Esophagus squamous epithelium (tissue), 5 donors: ENCODE results near the gene LYPD4. TPM values are rescaled to one million over a fixed set of nuclear protein-coding genes. Genes with fewer than 3 reads are reported as not detected.

Experiments used
- DNase-seq: peaks from one replicate; lab custom pipeline; 2025; lab: John Stamatoyannopoulos, UW
- H3K27ac ChIP-seq, 4 donors: fragments of 200-600 bp; sonication (generic); one replicate each; pipeline ENCODE4 v1.5.1; 2016 to 2019; ENCODE audit warnings: mild to moderate bottlenecking in 1 of 4
- H3K27me3 ChIP-seq, 4 donors: fragments of 200-600 bp; sonication (generic); 1 replicate in 3 of 4; 2 replicates in 1 of 4; pipeline versions ENCODE4 v1.5.1 to v1.6.0; 2017 to 2021; ENCODE audit warnings: antibody characterized with exemption in 1 of 4
- H3K36me3 ChIP-seq, 3 donors: fragments of 200-600 bp; sonication (generic); one replicate each; pipeline ENCODE4 v1.5.1; 2016 to 2019
- H3K4me1 ChIP-seq, 3 donors: fragments of 200-600 bp; sonication (generic); one replicate each; pipeline ENCODE4 v1.5.1; 2017 to 2019
- H3K4me3 ChIP-seq, 4 donors: fragments of 200-600 bp; sonication (generic); 1 replicate in 3 of 4; 2 replicates in 1 of 4; pipeline ENCODE4 v1.5.1; 2016 to 2019; ENCODE audit warnings: mild to moderate bottlenecking in 2 of 4, moderate library complexity in 1 of 4
- H3K9me3 ChIP-seq, 3 donors: fragments of 200-600 bp; sonication (generic); one replicate each; pipeline ENCODE4 v1.5.1; 2016 to 2019
- CTCF ChIP-seq, 6 experiments: fragments of 450-650 bp in 4 of 6; fragments of 200-600 bp in 2 of 6; sonication (generic) in 2 of 6; IDR thresholded peaks; one replicate each; pipeline ENCODE4 v1.5.1; 2016 to 2019; ENCODE audit warnings: antibody characterized with exemption in 6 of 6, mild to moderate bottlenecking in 4 of 6, moderate library complexity in 4 of 6
- POLR2A ChIP-seq, 4 donors: fragments of 450-650 bp; IDR thresholded peaks; one replicate each; pipeline ENCODE4 v1.6.1; 2017; ENCODE audit warnings: antibody characterized with exemption in 4 of 4, mild to moderate bottlenecking in 4 of 4, moderate library complexity in 3 of 4
- WGBS, 2 donors: methylation state at CpG; one replicate each; pipeline ENCODE4 v1.1.5; 2018; 5-methylcytosine and 5-hydroxymethylcytosine counted together
- intact Hi-C: fragments of 100-400 bp; cut with DNase I; formaldehyde crosslinking; loops from one replicate; pipeline ENCODE4 v1.15.0; 2022
- total RNA-seq, 4 donors: library from RNA; depleted of rRNA; stranded (reverse); fragments of >200 nt; gene quantifications; one replicate each; pipeline ENCODE4 v1.1.0, GENCODE V29; 2016
- donor health status: DM: yes; HTN: yes; CAD: no.

LYPD4 gene
- total RNA-seq, 4 donors from 2014 or later: not detected

GRCh38 chr19:41853344-41853743 lies 8.9 kb upstream of the LYPD4 start:
- TF ChIP-seq CTCF (IDR thresholded peaks at IDR 0.05): no peak
- TF ChIP-seq POLR2A (IDR thresholded peaks at IDR 0.05): no peak
- no peaks in the 10 kb centered on the region for H3K36me3 ChIP-seq
- intact Hi-C loops: no loop called here
- no peaks in the 10 kb centered on the region for H3K9me3 ChIP-seq
- WGBS, 2 donors: 55 to 85% methylated on average over 2 of the region's 2 CpGs
- H3K27me3 ChIP-seq: peaks cover 0 to 48% (median 0%) of the 10 kb centered on the region in 4 donors
- DNase-seq: no peak
- no peak overlapping the region for H3K27ac ChIP-seq
- H3K4me3 ChIP-seq: no peak overlapping the region
- no peaks in the 10 kb centered on the region for H3K4me1 ChIP-seq

DNA sequence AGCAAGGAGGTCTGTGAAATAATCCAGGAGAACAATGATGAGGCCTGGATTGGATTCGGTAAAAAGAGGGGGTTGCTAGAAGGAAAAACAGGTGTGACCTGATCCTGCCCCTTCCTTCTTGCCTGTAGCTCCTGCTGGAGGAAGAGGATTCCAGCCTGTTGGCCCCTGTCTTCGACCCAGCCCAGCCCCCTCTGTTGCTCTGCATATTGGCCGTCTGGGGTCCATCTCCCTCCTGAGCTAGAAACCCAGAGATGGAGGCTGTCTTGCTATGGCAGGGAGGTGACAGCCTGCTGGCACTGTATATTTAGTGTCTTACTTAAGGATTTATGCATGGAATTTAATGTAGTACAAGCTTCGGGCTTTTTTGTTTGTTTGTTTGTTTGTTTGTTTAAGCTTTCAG lies 7.0 kb upstream of the LYPD4 start:
- intact Hi-C loops: no loop called here
- TF ChIP-seq POLR2A (IDR thresholded peaks at IDR 0.05): no peak
- TF ChIP-seq CTCF (IDR thresholded peaks at IDR 0.05): no peak
- no peak overlapping the region for H3K27ac ChIP-seq
- no peaks in the 10 kb centered on the region for H3K9me3 ChIP-seq
- H3K36me3 ChIP-seq: no peaks in the 10 kb centered on the region
- H3K27me3 ChIP-seq: peaks cover 0 to 56% (median 0%) of the 10 kb centered on the region in 4 donors
- H3K4me1 ChIP-seq: no peaks in the 10 kb centered on the region
- no peak for DNase-seq
- WGBS, 2 donors: 26 to 35% methylated on average over 4 of the region's 4 CpGs
- H3K4me3 ChIP-seq: no peak overlapping the region

DNA sequence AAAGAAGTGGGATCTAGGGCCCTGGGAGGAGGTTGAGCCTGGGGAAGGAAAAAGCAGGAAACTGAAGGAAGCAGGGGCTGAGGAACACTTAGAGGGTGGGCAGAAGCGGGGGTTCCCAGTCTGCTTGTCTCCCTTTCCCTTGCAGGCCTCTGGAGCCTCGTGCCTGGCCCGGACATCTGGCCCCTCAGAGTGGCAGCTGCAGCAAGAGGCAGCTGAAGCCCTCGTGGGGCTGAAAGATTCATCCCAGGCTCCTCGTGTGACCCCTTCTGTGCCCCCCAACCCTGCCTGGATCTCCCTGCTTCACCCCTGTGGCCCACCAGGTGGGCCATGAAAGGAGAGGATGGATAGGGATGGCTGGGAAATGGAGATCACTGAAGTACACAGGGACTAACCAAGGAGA lies 5.9 kb upstream of the LYPD4 start:
- 42 to 53% methylated on average over 2 to 5 of the region's 5 CpGs for WGBS, 2 donors
- DNase-seq: no peak
- H3K4me3 ChIP-seq: no peak overlapping the region
- intact Hi-C loops: no loop called here
- H3K4me1 ChIP-seq: no peaks in the 10 kb centered on the region
- no peaks in the 10 kb centered on the region for H3K9me3 ChIP-seq
- TF ChIP-seq CTCF (IDR thresholded peaks at IDR 0.05) (no peak), POLR2A (IDR thresholded peaks at IDR 0.05) (no peak)
- H3K36me3 ChIP-seq: no peaks in the 10 kb centered on the region
- H3K27me3 ChIP-seq: peaks cover 0 to 54% (median 0%) of the 10 kb centered on the region in 4 donors
- H3K27ac ChIP-seq: no peak overlapping the region

DNA sequence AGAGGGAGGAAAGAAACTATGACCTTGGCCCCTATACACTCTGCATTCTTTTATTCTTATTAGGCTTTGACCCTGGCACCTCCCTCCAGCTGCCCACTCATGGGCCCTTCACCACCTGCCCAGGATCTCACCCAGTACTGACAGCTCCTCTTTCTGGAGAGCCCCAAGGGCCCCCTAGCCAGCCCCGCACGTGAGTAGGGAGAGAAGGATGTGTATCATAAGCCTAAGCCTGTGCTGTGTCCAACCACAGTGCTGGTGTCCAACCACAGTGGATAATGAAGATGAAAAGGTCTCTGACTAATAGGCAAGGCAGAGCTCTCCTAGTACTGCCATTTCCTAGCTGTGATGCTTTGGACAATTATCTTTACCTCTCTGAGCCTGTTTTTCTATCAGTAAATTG lies 4.6 kb upstream of the LYPD4 start:
- Histone ChIP-seq H3K4me1 (no peaks in the 10 kb centered on the region), H3K27me3 (peaks cover 0 to 57% (median 0%) of the 10 kb centered on the region in 4 donors), H3K9me3 (no peaks in the 10 kb centered on the region), H3K27ac (no peak overlapping the region), H3K4me3 (no peak overlapping the region), H3K36me3 (no peaks in the 10 kb centered on the region)
- TF ChIP-seq CTCF (IDR thresholded peaks at IDR 0.05) (no peak), POLR2A (IDR thresholded peaks at IDR 0.05) (no peak)
- WGBS, 2 donors: 33% methylated on average over 1 of the region's 2 CpGs; no CpG with 5 or more reads in 1 of the 2 donors
- intact Hi-C loops: no loop called here
- no peak for DNase-seq

- intact Hi-C loops: no loop called here
- no peak overlapping the region for H3K4me3 ChIP-seq
- H3K4me1 ChIP-seq: no peaks in the 10 kb centered on the region
- TF ChIP-seq CTCF (IDR thresholded peaks at IDR 0.05): no peak
- no peak for TF ChIP-seq POLR2A (IDR thresholded peaks at IDR 0.05)
- H3K27ac ChIP-seq: no peak overlapping the region
- H3K36me3 ChIP-seq: no peaks in the 10 kb centered on the region
- no peak for DNase-seq
- no peaks in the 10 kb centered on the region for H3K9me3 ChIP-seq
- WGBS, 2 donors: 90 to 91% methylated on average over 5 to 6 of the region's 6 CpGs
- peaks cover 0 to 53% (median 0%) of the 10 kb centered on the region in 4 donors for H3K27me3 ChIP-seq
Observed at GRCh38 chr19:41848666-41849065, 4.2 kb upstream of the LYPD4 start.
